Measurements from ENCODE around the gene SUPT3H. TPM values are rescaled to one million over a fixed set of nuclear protein-coding genes. Genes with fewer than 3 reads are reported as not detected.

Gene SUPT3H
- total RNA-seq, 1 experiment from 2014 or later: 1.9 TPM

- no peak for DNase-seq (ENCODE audit: low spot score)
These were observed 120.7 kb downstream of the SUPT3H start for GRCh38 chr6:45256697-45257695.

- no peak for DNase-seq (ENCODE audit: low spot score)
These were observed 122.3 kb downstream of the SUPT3H start for GRCh38 chr6:45255434-45255833.

GRCh38 chr6:45254253-45254652 is 123.5 kb downstream of the SUPT3H start:
- DNase-seq (ENCODE audit: low spot score): no peak

- no peak for DNase-seq (ENCODE audit: low spot score)
These were observed 124.3 kb downstream of the SUPT3H start for GRCh38 chr6:45253453-45253852.

GRCh38 chr6:45231660-45232059 is 146.1 kb downstream of the SUPT3H start:
- DNase-seq (ENCODE audit: low spot score): no peak

GRCh38 chr6:45229416-45229815 is 148.3 kb downstream of the SUPT3H start:
- DNase-seq (ENCODE audit: low spot score): no peak

- no peak for DNase-seq (ENCODE audit: low spot score)
These were observed 151.7 kb downstream of the SUPT3H start for GRCh38 chr6:45226081-45226480.

- no peak for DNase-seq (ENCODE audit: low spot score)
These were observed 155.4 kb downstream of the SUPT3H start for GRCh38 chr6:45222380-45222779.

GRCh38 chr6:45215759-45216158 is 162.0 kb downstream of the SUPT3H start:
- no peak for DNase-seq (ENCODE audit: low spot score)

- no peak for DNase-seq (ENCODE audit: low spot score)
These were observed 164.8 kb downstream of the SUPT3H start for GRCh38 chr6:45212976-45213375.

GRCh38 chr6:45209762-45210161 is 168.0 kb downstream of the SUPT3H start:
- no peak for DNase-seq (ENCODE audit: low spot score)

GRCh38 chr6:45206793-45207492 is 170.8 kb downstream of the SUPT3H start:
- peak; percentile 33 for DNase-seq (ENCODE audit: low spot score)

GRCh38 chr6:45201484-45201883 is 176.2 kb downstream of the SUPT3H start:
- no peak for DNase-seq (ENCODE audit: low spot score)

- DNase-seq (ENCODE audit: low spot score): peak; percentile 40
These were observed 177.2 kb downstream of the SUPT3H start for GRCh38 chr6:45200510-45200909.

GRCh38 chr6:45199554-45199953 is 178.2 kb downstream of the SUPT3H start:
- DNase-seq (ENCODE audit: low spot score): no peak

GRCh38 chr6:45196121-45196520 is 181.6 kb downstream of the SUPT3H start:
- DNase-seq (ENCODE audit: low spot score): no peak

- no peak for DNase-seq (ENCODE audit: low spot score)
These were observed 182.6 kb downstream of the SUPT3H start for GRCh38 chr6:45195137-45195536.

- no peak for DNase-seq (ENCODE audit: low spot score)
These were observed 185.2 kb downstream of the SUPT3H start for GRCh38 chr6:45192556-45192955.

- no peak for DNase-seq (ENCODE audit: low spot score)
These were observed 186.3 kb downstream of the SUPT3H start for GRCh38 chr6:45191414-45191813.

- peak; percentile 32 for DNase-seq (ENCODE audit: low spot score)
These were observed 189.9 kb downstream of the SUPT3H start for GRCh38 chr6:45187836-45188235.

- DNase-seq (ENCODE audit: low spot score): no peak
These were observed 192.1 kb downstream of the SUPT3H start for GRCh38 chr6:45185403-45186251.

GRCh38 chr6:45184937-45185336 is 192.8 kb downstream of the SUPT3H start:
- DNase-seq (ENCODE audit: low spot score): no peak

All from HT-29 (cell line).